CD1c-positive myeloid dendritic cell (primary cell): ENCODE measurements around the gene HMGN1.
A peak's percentile ranks its signal among the peaks of the same experiment; 100 is the strongest.

Experiments used
- DNase-seq: peaks from one replicate; pipeline ENCODE4 v3.0.0-alpha.2; 2016; ENCODE audit errors: extremely low spot score

HMGN1 gene

GRCh38 chr21:39367783-39368182 is 18.9 kb upstream of the HMGN1 start:
- no peak for DNase-seq

DNA sequence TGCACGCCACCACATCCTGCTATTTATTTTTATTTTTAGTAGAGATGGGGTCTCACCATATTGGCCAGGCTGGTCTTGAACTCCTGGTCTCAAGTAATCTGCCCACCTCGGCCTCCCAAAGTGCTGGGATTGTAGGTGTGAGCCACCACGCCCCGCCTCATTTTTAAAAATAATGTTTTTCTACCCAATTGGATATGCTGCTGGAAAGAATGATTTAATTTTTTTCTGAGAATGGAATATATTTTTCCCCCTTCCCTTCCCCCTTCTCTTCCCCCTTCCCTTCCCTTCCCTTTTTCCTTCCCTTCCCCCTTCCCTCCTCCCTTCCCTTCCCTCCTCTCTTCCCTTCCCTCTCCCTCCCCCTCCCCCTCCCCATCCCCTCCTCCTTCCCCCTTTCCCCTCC is 17.7 kb upstream of the HMGN1 start:
- DNase-seq = no peak

DNA sequence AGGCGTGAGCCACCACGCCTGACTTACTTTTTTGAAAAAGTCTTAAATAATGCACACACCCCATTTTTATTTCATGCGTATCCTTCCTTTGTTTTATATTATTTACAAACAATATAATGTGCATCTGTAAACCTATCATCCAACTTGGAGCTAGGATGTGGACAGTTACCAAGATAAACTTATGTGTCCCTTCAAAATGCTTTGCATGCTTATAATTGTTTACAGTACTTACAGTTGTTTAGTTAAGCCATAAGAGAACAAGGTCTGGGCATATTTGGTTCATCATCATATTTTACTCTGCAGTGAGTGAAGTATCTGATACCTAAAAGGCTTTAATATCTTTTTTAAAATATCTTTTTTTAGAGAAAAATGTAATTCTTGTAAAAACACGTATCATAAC is 16.1 kb upstream of the HMGN1 start:
- DNase-seq = no peak

GRCh38 chr21:39363607-39364555 is 15.0 kb upstream of the HMGN1 start:
- no peak for DNase-seq

GRCh38 chr21:39362733-39363132 is 13.8 kb upstream of the HMGN1 start:
- no peak for DNase-seq

GRCh38 chr21:39359382-39359781 is 10.5 kb upstream of the HMGN1 start:
- no peak for DNase-seq

- no peak for DNase-seq
Measured at GRCh38 chr21:39353295-39353694, 4.4 kb upstream of the HMGN1 start.

- DNase-seq = no peak
Measured at GRCh38 chr21:39350094-39351005, 1.5 kb upstream of the HMGN1 start.

DNA sequence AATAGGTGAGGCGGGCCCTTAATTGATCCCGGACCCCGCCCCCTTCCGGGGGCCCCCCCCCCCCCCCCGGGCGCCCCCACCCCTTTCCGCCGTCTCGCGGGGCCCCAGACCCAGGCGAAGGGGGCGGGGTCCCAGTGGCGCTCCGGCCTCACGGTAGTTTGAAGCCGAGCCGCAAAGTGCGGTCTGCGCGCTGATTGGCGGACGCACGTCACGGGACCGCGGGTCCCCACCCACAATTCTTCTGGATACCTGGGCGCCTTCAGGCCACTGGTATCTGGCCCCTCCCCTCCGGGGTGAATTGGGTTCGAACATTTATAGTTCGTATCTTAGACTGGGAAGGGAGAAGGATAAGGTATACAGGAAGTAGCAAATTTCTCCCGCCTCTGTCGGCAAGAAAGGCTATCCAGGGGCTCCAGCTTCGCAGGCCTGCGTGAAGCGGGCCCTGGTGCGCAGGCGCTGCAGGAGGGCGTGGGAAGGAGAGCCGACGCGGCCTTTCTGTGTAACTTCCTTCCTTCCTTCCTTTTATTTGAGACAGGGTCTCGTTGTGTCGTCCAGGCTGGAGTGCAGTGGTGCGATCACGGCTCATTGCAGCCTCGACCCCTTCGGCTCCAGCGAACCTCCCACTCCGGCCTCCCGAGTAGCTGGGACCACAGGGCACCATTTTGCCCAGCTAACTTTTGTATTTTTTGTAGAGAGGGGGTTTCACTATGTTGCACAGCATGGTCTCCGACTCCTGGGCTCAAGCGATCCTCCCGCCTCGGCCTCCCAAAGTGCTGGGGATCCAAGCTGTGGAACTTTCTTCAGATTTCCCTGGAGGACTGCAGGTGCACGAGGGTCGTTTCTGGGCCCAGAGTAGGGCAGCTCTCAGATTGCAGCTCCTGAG is 564 bp upstream of the HMGN1 start:
- DNase-seq = peak; percentile 97

- peak; percentile 30 for DNase-seq
Measured at GRCh38 chr21:39348040-39348354, 891 bp downstream of the HMGN1 start.

DNA sequence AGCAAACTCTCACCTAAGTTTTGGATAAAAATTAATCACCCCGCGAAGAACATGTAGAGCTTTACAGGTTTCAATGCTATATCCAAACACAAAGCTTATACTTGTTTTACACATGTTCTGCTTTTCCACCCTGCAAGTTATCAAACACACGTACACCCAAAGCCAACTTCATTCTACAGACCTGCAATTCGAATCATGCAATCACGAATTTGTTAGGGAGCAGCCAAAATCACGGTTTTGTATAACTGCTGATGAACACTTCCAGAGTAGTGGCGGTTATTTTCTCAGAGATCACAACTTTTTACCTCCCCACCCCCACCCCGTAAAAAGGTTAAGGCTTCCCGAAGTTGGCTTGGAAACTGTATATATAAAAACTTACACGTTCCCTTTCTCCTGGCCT is 1.4 kb downstream of the HMGN1 start:
- no peak for DNase-seq

GRCh38 chr21:39346671-39347331 is 2.1 kb downstream of the HMGN1 start:
- no peak for DNase-seq

DNA sequence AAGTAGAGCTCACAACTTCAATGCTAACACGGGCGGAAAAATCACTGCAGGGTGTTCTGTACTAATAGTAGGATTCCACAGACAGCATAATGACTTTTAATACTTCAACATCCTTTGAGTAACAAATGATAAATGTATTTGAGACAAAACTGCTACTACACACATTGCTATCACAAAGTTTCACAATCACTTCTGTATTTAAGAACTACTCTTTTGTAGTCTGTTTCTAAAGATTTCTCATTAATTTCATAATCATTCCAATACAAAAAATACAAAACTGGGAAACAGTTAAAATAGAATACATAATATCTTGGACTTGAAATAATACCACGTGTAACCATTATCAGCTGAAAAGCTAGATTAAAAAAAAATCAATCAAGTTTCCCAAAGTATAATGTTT is 2.7 kb downstream of the HMGN1 start:
- DNase-seq = peak; percentile 21

GRCh38 chr21:39345440-39345839 is 3.4 kb downstream of the HMGN1 start:
- no peak for DNase-seq

GRCh38 chr21:39344848-39345247 is 4.0 kb downstream of the HMGN1 start:
- DNase-seq = no peak

- DNase-seq = no peak
Measured at GRCh38 chr21:39341249-39341923, 7.5 kb downstream of the HMGN1 start.

- no peak for DNase-seq
Measured at GRCh38 chr21:39340687-39341086, 8.2 kb downstream of the HMGN1 start.

DNA sequence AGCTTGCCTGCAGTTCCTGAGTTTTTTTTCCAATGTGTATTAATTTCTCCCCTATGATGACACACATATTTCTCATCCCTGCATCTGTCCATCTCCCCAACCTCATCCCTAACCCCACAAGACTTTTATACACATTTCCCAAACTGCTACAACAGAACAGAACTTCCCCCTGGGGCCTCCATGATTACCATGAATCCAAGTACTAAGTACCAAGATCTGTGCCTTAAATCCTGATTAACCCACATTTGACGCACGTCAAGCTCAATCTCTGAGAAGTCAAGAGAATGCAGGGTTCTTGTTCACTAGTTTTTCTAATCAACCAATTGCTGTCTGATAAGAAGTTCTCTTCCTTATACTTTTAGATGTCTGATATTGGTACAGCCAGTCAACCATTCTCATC is 9.7 kb downstream of the HMGN1 start:
- DNase-seq = no peak

GRCh38 chr21:39336457-39337008 is 12.4 kb downstream of the HMGN1 start:
- no peak for DNase-seq

DNA sequence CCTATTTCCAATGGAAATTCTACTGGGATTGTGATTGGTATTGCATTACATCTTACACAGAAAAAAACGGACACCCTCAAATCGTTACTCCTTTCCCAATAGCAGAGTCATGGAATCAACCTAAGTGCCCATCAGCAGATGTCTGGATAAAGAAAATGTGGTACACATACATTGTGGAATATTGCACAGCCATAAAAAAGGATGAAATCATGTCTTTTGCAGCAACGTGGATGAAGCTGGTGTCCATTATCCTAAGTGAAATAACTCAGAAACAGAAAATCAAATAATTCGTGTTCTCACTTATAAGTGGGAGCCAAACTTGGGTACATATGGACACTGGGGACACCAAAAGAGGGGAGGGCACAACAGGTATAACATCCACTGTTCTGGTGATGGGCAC is 14.3 kb downstream of the HMGN1 start:
- no peak for DNase-seq
